Activated T-helper 17 cell treated with anti-CD3 and anti-CD28 coated beads, Interleukin-2, amount 50 U/mL, for 72 hours (primary cell): ENCODE results near the gene SPATA46. TPM values are rescaled to one million over a fixed set of nuclear protein-coding genes. Genes with fewer than 3 reads are reported as not detected.

Experiments
- ATAC-seq: fragments of 150-1000 bp; cut with Tn5 transposase; replicated peaks from 2 replicates; pipeline ENCODE4 v1.10.0; 2021; ENCODE audit warnings: mild to moderate bottlenecking, moderate library complexity
- H3K27ac Mint-ChIP-seq: one replicate; pipeline ENCODE4 v1.8.0; 2022; ENCODE audit warnings: mixed read lengths
- H3K27me3 Mint-ChIP-seq: one replicate; pipeline ENCODE4 v1.8.0; 2022; ENCODE audit warnings: mixed read lengths
- H3K36me3 Mint-ChIP-seq: one replicate; pipeline ENCODE4 v1.8.0; 2022; ENCODE audit warnings: low read depth, mild to moderate bottlenecking, mixed read lengths
- H3K4me1 Mint-ChIP-seq: one replicate; pipeline ENCODE4 v1.8.0; 2022; ENCODE audit warnings: mixed read lengths
- H3K4me3 Mint-ChIP-seq: one replicate; pipeline ENCODE4 v1.8.0; 2022; ENCODE audit warnings: mild to moderate bottlenecking, mixed read lengths
- H3K9me3 Mint-ChIP-seq: one replicate; pipeline ENCODE4 v1.8.0; 2022; ENCODE audit warnings: mixed read lengths
- total RNA-seq, 2 donors: library from RNA; stranded (reverse); gene quantifications; one replicate each; pipeline ENCODE4 v1.2.3, GENCODE V29; 2022

The SPATA46 gene
- total RNA-seq, 2 donors from 2014 or later = not detected

- no peaks in the 10 kb centered on the region for H3K9me3 Mint-ChIP-seq
- H3K4me1 Mint-ChIP-seq = no peaks in the 10 kb centered on the region
These were observed 3.6 kb downstream of the SPATA46 start for GRCh38 chr1:162373072-162373427.

GRCh38 chr1:162372159-162373071 is 4.2 kb downstream of the SPATA46 start:
- Mint-ChIP-seq H3K4me3 (no peak overlapping the region), H3K27ac (no peak overlapping the region), H3K36me3 (no peaks in the 10 kb centered on the region), H3K4me1 (no peaks in the 10 kb centered on the region), H3K9me3 (no peaks in the 10 kb centered on the region), H3K27me3 (no peaks in the 10 kb centered on the region)
- peak; percentile 14 for ATAC-seq

More at GRCh38 chr1:162373072-162373427, 3.6 kb downstream of the SPATA46 start:
- no peaks in the 10 kb centered on the region for H3K27me3 Mint-ChIP-seq
- no peaks in the 10 kb centered on the region for H3K36me3 Mint-ChIP-seq
- H3K27ac Mint-ChIP-seq = no peak overlapping the region
- no peak overlapping the region for H3K4me3 Mint-ChIP-seq
- ATAC-seq = no peak

DNA sequence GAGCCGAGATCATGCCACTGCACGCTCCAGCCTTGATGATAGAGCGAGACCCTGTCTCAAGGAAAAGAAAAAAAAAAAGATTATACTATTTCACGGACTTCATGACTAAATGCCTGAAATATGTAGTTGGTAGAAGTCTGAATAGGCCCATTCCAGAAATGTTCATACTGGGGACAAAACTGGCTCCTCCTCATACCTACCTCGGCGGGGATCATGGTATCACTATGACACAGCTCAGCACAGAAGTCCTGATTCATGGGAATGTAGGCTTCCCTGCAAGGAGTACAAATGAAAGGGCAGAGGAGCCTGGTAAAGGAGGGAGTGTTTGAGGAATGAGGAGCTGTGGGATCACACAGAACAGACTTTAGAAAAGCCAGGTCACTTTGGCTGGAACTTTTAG is 5.0 kb downstream of the SPATA46 start:
- H3K27ac Mint-ChIP-seq = no peak overlapping the region
- no peak overlapping the region for H3K4me3 Mint-ChIP-seq
- H3K9me3 Mint-ChIP-seq = no peaks in the 10 kb centered on the region
- H3K4me1 Mint-ChIP-seq = no peaks in the 10 kb centered on the region
- no peaks in the 10 kb centered on the region for H3K27me3 Mint-ChIP-seq
- no peaks in the 10 kb centered on the region for H3K36me3 Mint-ChIP-seq
- ATAC-seq = no peak

DNA sequence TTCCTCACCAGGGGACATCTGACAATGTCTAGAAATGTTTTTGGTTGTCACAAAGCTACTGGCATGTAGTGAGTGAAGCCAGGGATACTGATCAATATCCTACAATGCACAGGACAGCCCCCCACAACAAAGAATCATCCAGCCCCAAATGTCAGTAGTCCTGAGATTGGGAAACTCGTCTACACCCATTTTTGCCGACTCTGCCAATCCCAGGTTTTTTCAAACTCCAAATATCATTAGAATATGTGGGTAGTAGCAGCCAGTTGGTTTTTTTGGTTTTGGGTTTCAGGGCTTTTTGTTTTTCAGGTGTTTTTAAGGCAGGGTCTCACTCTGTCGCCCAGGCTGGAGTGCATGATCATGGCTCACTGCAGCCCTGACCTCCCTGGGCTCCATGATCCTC is 5.9 kb downstream of the SPATA46 start:
- no peaks in the 10 kb centered on the region for H3K36me3 Mint-ChIP-seq
- no peak overlapping the region for H3K27ac Mint-ChIP-seq
- ATAC-seq = no peak
- no peak overlapping the region for H3K4me3 Mint-ChIP-seq
- H3K27me3 Mint-ChIP-seq = no peaks in the 10 kb centered on the region
- no peaks in the 10 kb centered on the region for H3K4me1 Mint-ChIP-seq
- H3K9me3 Mint-ChIP-seq = no peaks in the 10 kb centered on the region

DNA sequence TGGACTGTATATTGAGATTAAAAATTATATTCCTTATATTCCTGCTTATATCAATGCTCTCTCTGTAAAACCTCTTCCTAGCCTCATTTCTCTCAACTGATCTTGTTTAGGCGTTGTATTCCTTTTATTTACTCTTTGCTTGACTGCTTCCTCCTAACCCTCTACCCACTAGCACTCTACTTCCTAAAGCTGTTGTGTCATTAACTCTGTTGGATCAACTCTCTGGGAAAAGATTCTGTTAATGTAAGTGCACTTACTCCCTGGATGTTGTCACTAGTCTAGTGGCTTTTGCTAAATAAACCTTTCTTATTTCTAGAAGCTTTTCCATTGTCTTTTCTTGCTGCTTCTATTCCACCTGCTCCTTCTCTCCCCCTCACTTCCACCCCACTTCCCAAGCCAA is 6.5 kb downstream of the SPATA46 start:
- H3K27ac Mint-ChIP-seq = no peak overlapping the region
- no peak for ATAC-seq
- H3K4me3 Mint-ChIP-seq = no peak overlapping the region
- no peaks in the 10 kb centered on the region for H3K27me3 Mint-ChIP-seq
- H3K9me3 Mint-ChIP-seq = no peaks in the 10 kb centered on the region
- no peaks in the 10 kb centered on the region for H3K4me1 Mint-ChIP-seq
- H3K36me3 Mint-ChIP-seq = no peaks in the 10 kb centered on the region

DNA sequence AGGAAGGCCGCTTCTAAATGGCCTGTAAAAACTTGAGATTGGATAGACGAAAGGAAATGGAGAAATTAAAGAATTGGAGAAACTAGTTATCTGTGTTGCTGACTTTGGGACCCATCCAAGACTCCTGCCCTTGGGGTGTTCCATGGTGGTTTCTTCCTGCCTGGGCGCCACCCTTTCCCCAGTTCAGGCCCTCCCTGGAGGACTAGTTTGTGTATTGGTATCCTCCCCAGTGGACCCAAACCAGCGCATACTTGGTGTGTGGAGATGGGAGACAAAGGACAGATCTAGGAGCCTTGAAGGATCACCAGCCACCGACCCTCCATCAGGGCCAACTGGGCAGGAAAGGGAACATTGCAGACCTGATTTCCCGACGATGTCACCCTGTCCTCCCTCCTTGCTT is 7.1 kb downstream of the SPATA46 start:
- Mint-ChIP-seq H3K27me3 (peaks cover 3% of the 10 kb centered on the region), H3K27ac (no peak overlapping the region), H3K4me3 (no peak overlapping the region), H3K4me1 (no peaks in the 10 kb centered on the region), H3K9me3 (no peaks in the 10 kb centered on the region), H3K36me3 (no peaks in the 10 kb centered on the region)
- ATAC-seq = no peak

GRCh38 chr1:162368451-162368850 is 8.2 kb downstream of the SPATA46 start:
- Mint-ChIP-seq H3K9me3 (no peaks in the 10 kb centered on the region), H3K4me1 (no peaks in the 10 kb centered on the region), H3K36me3 (no peaks in the 10 kb centered on the region), H3K27ac (no peak overlapping the region), H3K27me3 (peaks cover 12% of the 10 kb centered on the region), H3K4me3 (no peak overlapping the region)
- ATAC-seq = no peak

DNA sequence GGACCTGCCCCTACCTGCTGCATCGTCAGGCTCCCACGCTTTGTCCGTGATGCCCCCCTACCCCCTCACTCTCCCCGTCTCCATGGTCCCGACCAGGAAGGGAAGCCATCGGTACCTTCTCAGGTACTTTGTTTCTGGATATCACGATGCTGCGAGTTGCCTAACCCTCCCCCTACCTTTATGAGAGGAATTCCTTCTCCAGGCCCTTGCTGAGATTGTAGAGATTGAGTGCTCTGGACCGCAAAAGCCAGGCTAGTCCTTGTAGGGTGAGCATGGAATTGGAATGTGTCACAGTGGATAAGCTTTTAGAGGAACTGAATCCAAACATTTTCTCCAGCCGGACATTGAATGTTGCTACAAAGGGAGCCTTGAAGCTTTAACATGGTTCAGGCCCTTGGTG is 8.9 kb downstream of the SPATA46 start:
- Mint-ChIP-seq H3K9me3 (no peaks in the 10 kb centered on the region), H3K27ac (no peak overlapping the region), H3K4me1 (no peaks in the 10 kb centered on the region), H3K36me3 (no peaks in the 10 kb centered on the region), H3K27me3 (peaks cover 12% of the 10 kb centered on the region), H3K4me3 (no peak overlapping the region)
- ATAC-seq = no peak

- Mint-ChIP-seq H3K36me3 (no peaks in the 10 kb centered on the region), H3K27ac (no peak overlapping the region), H3K4me1 (no peaks in the 10 kb centered on the region), H3K9me3 (no peaks in the 10 kb centered on the region), H3K27me3 (peaks cover 12% of the 10 kb centered on the region), H3K4me3 (no peak overlapping the region)
- no peak for ATAC-seq
These were observed 9.6 kb downstream of the SPATA46 start for GRCh38 chr1:162367073-162367472.

DNA sequence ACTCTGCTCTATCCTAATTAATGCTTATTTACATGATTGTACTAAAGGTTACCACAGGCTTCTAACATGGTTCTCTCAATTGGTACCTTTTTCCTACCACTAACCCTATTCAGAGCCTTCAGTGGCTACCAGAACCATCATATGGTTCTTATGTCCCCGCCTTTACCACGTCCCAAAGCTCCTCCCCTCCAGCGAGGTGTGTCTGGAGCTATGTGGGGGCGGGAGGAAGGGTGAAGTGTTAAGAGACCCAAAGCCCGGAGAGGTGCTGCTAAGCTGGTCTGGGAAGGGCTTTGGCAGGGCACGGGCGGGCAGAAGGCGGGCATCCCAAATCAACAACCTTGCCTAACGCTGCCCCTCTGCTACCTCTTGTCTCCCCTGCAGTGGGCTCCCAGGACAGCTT is 10.0 kb downstream of the SPATA46 start:
- peak; percentile 38 for ATAC-seq

GRCh38 chr1:162366149-162366548 is 10.5 kb downstream of the SPATA46 start:
- Mint-ChIP-seq H3K36me3 (no peaks in the 10 kb centered on the region), H3K4me3 (no peak overlapping the region), H3K27ac (no peak overlapping the region), H3K9me3 (no peaks in the 10 kb centered on the region), H3K4me1 (no peaks in the 10 kb centered on the region), H3K27me3 (peaks cover 12% of the 10 kb centered on the region)
- ATAC-seq = no peak

More for the DNA sequence above, 10.0 kb downstream of the SPATA46 start:
- Mint-ChIP-seq H3K9me3 (no peaks in the 10 kb centered on the region), H3K36me3 (no peaks in the 10 kb centered on the region), H3K4me1 (no peaks in the 10 kb centered on the region), H3K27me3 (peaks cover 12% of the 10 kb centered on the region), H3K27ac (no peak overlapping the region), H3K4me3 (no peak overlapping the region)

DNA sequence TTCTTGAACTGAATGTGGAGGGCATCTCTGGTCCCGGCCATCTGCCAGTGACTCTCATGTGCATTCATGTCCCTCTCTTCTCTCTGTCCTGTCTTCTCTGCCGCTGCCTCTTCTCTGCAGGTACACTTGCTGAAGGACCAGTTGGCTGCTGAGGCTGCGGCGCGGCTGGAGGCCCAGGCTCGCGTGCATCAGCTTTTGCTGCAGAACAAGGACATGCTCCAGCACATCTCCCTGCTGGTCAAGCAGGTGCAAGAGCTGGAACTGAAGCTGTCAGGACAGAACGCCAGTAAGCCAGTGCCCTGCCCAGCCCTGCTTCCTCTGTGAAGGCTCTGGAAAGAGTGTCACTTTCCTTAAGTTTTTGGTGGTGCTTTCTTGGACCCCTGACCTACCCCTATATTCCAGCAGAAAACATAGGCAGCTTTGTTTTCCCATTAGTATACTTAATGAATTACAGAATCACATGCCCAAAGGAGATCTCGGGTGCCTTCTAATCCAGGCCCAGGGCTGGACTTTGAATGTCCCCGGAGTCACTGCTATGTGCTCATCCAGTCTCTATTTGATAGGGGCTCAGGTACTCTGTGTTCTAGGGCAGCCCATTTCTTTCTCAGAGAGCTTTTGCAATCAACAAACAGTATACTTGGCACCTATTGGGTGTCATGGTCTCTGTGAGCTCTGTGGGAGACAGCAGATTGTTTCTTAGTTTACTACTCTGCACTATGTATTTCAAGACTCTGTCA is 11.2 kb downstream of the SPATA46 start:
- no peak overlapping the region for H3K27ac Mint-ChIP-seq
- peaks cover 12% of the 10 kb centered on the region for H3K27me3 Mint-ChIP-seq
- H3K4me1 Mint-ChIP-seq = no peaks in the 10 kb centered on the region
- ATAC-seq = no peak
- H3K36me3 Mint-ChIP-seq = no peaks in the 10 kb centered on the region
- H3K9me3 Mint-ChIP-seq = no peaks in the 10 kb centered on the region
- no peak overlapping the region for H3K4me3 Mint-ChIP-seq

DNA sequence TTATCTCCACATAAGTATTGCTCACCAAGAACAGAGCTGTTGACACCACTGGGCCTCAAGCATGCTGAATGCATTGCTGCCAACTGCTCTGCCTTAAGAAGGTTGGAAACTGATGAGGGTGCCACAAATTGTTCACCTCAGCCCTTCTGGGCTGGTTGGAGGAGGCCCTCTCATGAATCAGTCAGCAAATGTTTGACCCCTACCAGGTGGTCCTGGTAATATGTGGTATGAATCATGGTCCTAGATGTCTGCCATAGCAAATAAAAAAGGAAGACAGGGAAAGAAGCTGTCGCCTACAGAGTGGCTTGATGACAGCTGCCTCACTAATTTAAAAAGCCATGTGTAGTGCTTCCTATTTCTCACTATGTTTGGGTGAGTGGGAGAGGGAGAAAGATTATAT is 12.2 kb downstream of the SPATA46 start:
- Mint-ChIP-seq H3K27me3 (peaks cover 12% of the 10 kb centered on the region), H3K4me1 (no peaks in the 10 kb centered on the region)
- ATAC-seq = no peak

DNA sequence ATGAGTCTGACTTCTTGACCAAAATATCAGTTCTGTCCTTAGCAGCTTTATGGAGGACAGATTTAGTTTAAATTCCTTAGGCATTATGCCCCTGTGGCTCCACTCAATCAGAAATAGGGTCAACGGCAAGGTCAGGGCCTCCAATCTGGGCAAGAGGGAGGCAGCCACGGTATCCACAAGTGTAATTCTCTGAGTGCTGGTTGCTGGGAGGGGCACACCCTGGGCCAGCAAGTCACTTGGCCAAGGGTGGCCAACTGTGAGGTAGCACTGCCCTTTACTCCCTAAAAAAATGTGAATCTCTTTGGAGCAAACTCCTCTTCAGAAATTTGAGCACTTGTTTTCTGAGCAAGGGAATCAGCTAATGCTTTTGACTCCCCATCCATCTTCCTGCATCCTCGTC is 12.8 kb downstream of the SPATA46 start:
- ATAC-seq = no peak
- Mint-ChIP-seq H3K27me3 (peaks cover 16% of the 10 kb centered on the region), H3K27ac (no peak overlapping the region), H3K4me3 (no peak overlapping the region), H3K4me1 (no peaks in the 10 kb centered on the region), H3K9me3 (no peaks in the 10 kb centered on the region), H3K36me3 (no peaks in the 10 kb centered on the region)

More for the DNA sequence above, 12.2 kb downstream of the SPATA46 start:
- H3K4me3 Mint-ChIP-seq = no peak overlapping the region
- no peaks in the 10 kb centered on the region for H3K9me3 Mint-ChIP-seq
- H3K36me3 Mint-ChIP-seq = no peaks in the 10 kb centered on the region
- no peak overlapping the region for H3K27ac Mint-ChIP-seq

GRCh38 chr1:162361349-162361748 is 15.3 kb downstream of the SPATA46 start:
- ATAC-seq = no peak
- H3K4me1 Mint-ChIP-seq = no peaks in the 10 kb centered on the region
- H3K36me3 Mint-ChIP-seq = no peaks in the 10 kb centered on the region
- H3K27ac Mint-ChIP-seq = no peak overlapping the region
- H3K9me3 Mint-ChIP-seq = no peaks in the 10 kb centered on the region
- peaks cover 21% of the 10 kb centered on the region for H3K27me3 Mint-ChIP-seq
- H3K4me3 Mint-ChIP-seq = no peak overlapping the region
